Activated CD8-positive, alpha-beta T cell treated with anti-CD3 and anti-CD28 coated beads for 36 hours (primary cell): ENCODE measurements around the gene TTYH1. TPM values are rescaled to one million over a fixed set of nuclear protein-coding genes. Genes with fewer than 3 reads are reported as not detected.

Experiments used
- ATAC-seq: fragments of 200-7000 bp; cut with Tn5 transposase; one replicate; pipeline ENCODE4 v1.10.0; 2021; ENCODE audit warnings: mild to moderate bottlenecking, moderate library complexity
- CTCF ChIA-PET: fragments of 350-600 bp; sonication (Branson Sonifier 250); formaldehyde crosslinking; loops from one replicate; lab custom pipeline; 2021; ENCODE audit warnings: antibody characterized with exemption; lab: Charles Lee
- POLR2A ChIA-PET: fragments of 350-600 bp; sonication (Branson Sonifier 250); formaldehyde crosslinking; loops from one replicate; lab custom pipeline; 2021; ENCODE audit warnings: antibody characterized with exemption; lab: Charles Lee
- DNase-seq: peaks from one replicate; pipeline ENCODE4 v3.0.0-alpha.2; 2020
- H3K27ac Mint-ChIP-seq: one replicate; pipeline ENCODE4 v1.8.0; 2021; ENCODE audit warnings: mild to moderate bottlenecking, mixed read lengths
- H3K27me3 Mint-ChIP-seq: one replicate; pipeline ENCODE4 v1.8.0; 2021; ENCODE audit warnings: mixed read lengths
- H3K36me3 Mint-ChIP-seq: one replicate; pipeline ENCODE4 v1.8.0; 2021; ENCODE audit warnings: low read depth, mixed read lengths
- H3K4me1 Mint-ChIP-seq: one replicate; pipeline ENCODE4 v1.8.0; 2021; ENCODE audit warnings: low read depth, mixed read lengths
- H3K4me3 Mint-ChIP-seq: one replicate; pipeline ENCODE4 v1.8.0; 2021; ENCODE audit warnings: mild to moderate bottlenecking, moderate library complexity, mixed read lengths
- H3K9me3 Mint-ChIP-seq: one replicate; pipeline ENCODE4 v1.8.0; 2021; ENCODE audit warnings: mixed read lengths
- CTCF ChIP-seq: fragments of 200-600 bp; IDR thresholded peaks from one replicate; pipeline ENCODE4 v1.8.0; 2022; ENCODE audit warnings: antibody characterized with exemption, mild to moderate bottlenecking
- intact Hi-C: fragments of 100-400 bp; cut with micrococcal nuclease; formaldehyde crosslinking; loops from one replicate; pipeline ENCODE4 v1.10.0; 2022
- total RNA-seq, 2 experiments: library from RNA; stranded (reverse); gene quantifications; one replicate each; pipeline ENCODE4 v1.2.3, GENCODE V29; 2021

TTYH1 gene
- total RNA-seq, 2 experiments from 2014 or later: 0.70 TPM; not detected in 1

- peaks cover 35% of the 10 kb centered on the region for H3K27me3 Mint-ChIP-seq
- CTCF ChIA-PET: no interaction called here
These were observed 1.1 kb upstream of the TTYH1 start for GRCh38 chr19:54414156-54414555.

GRCh38 chr19:54415901-54416673, 823 bp downstream of the TTYH1 start:
- Mint-ChIP-seq H3K27me3 (peaks cover 36% of the 10 kb centered on the region), H3K4me1 (peaks cover 15% of the 10 kb centered on the region), H3K27ac (no peak overlapping the region), H3K4me3 (no peak overlapping the region), H3K36me3 (no peaks in the 10 kb centered on the region), H3K9me3 (no peaks in the 10 kb centered on the region)
- DNase-seq (no peak), ATAC-seq (no peak)
- ChIA-PET POLR2A (interaction anchor here (0.6 to 1.9 kb wide), 5 partner anchors 26 to 215 kb away, joined by 3 to 5 read pairs (median 4); partner anchors contain the start of gene LENG8), CTCF (interaction anchor here (0.6 to 1.7 kb wide), 16 partner anchors 11 to 255 kb away, joined by 3 to 10 read pairs (median 4); partner anchors contain the start of gene LAIR1)
- no peak for TF ChIP-seq CTCF
- intact Hi-C loops: no loop called here

More at GRCh38 chr19:54414156-54414555, 1.1 kb upstream of the TTYH1 start:
- Mint-ChIP-seq H3K4me1 (peaks cover 15% of the 10 kb centered on the region), H3K27ac (no peak overlapping the region), H3K9me3 (no peaks in the 10 kb centered on the region), H3K4me3 (no peak overlapping the region), H3K36me3 (no peaks in the 10 kb centered on the region)
- DNase-seq (no peak), ATAC-seq (no peak)
- TF ChIP-seq CTCF: no peak
- intact Hi-C loops: no loop called here
- POLR2A ChIA-PET: no interaction called here

GRCh38 chr19:54416695-54417491, 1.6 kb downstream of the TTYH1 start:
- intact Hi-C loops: no loop called here
- no peaks in the 10 kb centered on the region for H3K9me3 Mint-ChIP-seq
- CTCF ChIA-PET: interaction anchor here (0.6 to 1.7 kb wide), 7 partner anchors 13 to 151 kb away, joined by 3 to 8 read pairs (median 4); partner anchors contain the start of gene LAIR1
- H3K36me3 Mint-ChIP-seq: no peaks in the 10 kb centered on the region
- peaks cover 15% of the 10 kb centered on the region for H3K4me1 Mint-ChIP-seq
- no peak for ATAC-seq
- H3K4me3 Mint-ChIP-seq: no peak overlapping the region
- POLR2A ChIA-PET: interaction anchor here (0.6 to 1.9 kb wide), 3 partner anchors 26 to 216 kb away, joined by 3 to 4 read pairs (median 4); no protein-coding TSS in a partner anchor
- no peak overlapping the region for H3K27ac Mint-ChIP-seq
- no peak for TF ChIP-seq CTCF
- H3K27me3 Mint-ChIP-seq: peaks cover 35% of the 10 kb centered on the region
- no peak for DNase-seq

- CTCF ChIA-PET: interaction anchor here (0.5 kb wide), 1 partner anchor 27 kb away, joined by 3 read pairs; no protein-coding TSS in a partner anchor
- POLR2A ChIA-PET: no interaction called here
- ATAC-seq (peak; percentile 66), DNase-seq (peak; percentile 72)
- Mint-ChIP-seq H3K27ac (peak overlapping the region; percentile 68), H3K9me3 (no peaks in the 10 kb centered on the region), H3K4me3 (peak overlapping the region; percentile 17), H3K27me3 (peaks cover 34% of the 10 kb centered on the region), H3K4me1 (peaks cover 15% of the 10 kb centered on the region), H3K36me3 (no peaks in the 10 kb centered on the region)
- intact Hi-C loops: no loop called here
- TF ChIP-seq CTCF: no peak
These were observed 3.0 kb downstream of the TTYH1 start for GRCh38 chr19:54418030-54418929.
